HepG2 (cell line): ENCODE data around the gene TIMM23B. TPM values are rescaled to one million over a fixed set of nuclear protein-coding genes. Genes with fewer than 3 reads are reported as not detected.
A peak's percentile ranks its signal among the peaks of the same experiment; 100 is the strongest.
"Not testable (repeated sequence)": the region's sequence is repeated elsewhere in the genome, so short reads cannot be mapped to it uniquely, and the experiment has no call there.

Experiments used
- ATAC-seq: fragments of 200-7000 bp; cut with Tn5 transposase; 3 replicates; pipeline ENCODE4 v1.9.1; 2020; ENCODE audit warnings: mild to moderate bottlenecking, moderate library complexity
- BruUV-seq: library from RNA; stranded (reverse); fragments of 400-500 nt; replicated peaks from 2 replicates; lab custom pipeline; 2021; lab: Mats Ljungman, UMichigan
- CTCF ChIA-PET: fragments of 300-600 bp; formaldehyde crosslinking; extraction: SDS; loops from one replicate; lab custom pipeline; 2021; ENCODE audit warnings: low total read pairs, inconsistent platforms, low intra/inter-chr PET ratio; lab: Yijun Ruan, JAX
- POLR2A ChIA-PET: fragments of 350-600 bp; sonication (Branson Sonifier 250); formaldehyde crosslinking; loops from one replicate; lab custom pipeline; 2020; ENCODE audit warnings: antibody characterized with exemption, inconsistent platforms; lab: Yijun Ruan, JAX
- DNase-seq: peaks from one replicate; pipeline ENCODE4 v3.0.0-alpha.2; 2015; ENCODE audit warnings: low spot score
- FAIRE-seq: peaks from 3 replicates; lab custom pipeline; 2011; peaks lifted over from hg19 to GRCh38; lab: Jason Lieb, UNC
- H2AFZ ChIP-seq: one replicate; pipeline ENCODE4 v1.6.1; 2011; ENCODE audit warnings: low read length, inconsistent platforms
- H3K27ac ChIP-seq: fragments of 300-600 bp; 3 replicates; pipeline ENCODE4 v1.8.0; 2011; ENCODE audit warnings: mixed run types, mild to moderate bottlenecking, mixed read lengths, low read length, inconsistent platforms; ENCODE audit not compliant: insufficient read depth; ENCODE audit errors: extremely low read length
- H3K27me3 ChIP-seq, 2 experiments: fragments of 200-600 bp in 1 of 2; 2 replicates in 1 of 2; 3 replicates in 1 of 2; pipeline versions ENCODE4 v1.6.0 to v1.8.0; 2011; ENCODE audit warnings: low read length in 2 of 2, mild to moderate bottlenecking in 2 of 2, moderate library complexity in 2 of 2, inconsistent platforms in 1 of 2; ENCODE audit not compliant: insufficient read depth in 2 of 2, control insufficient read depth in 1 of 2
- H3K36me3 ChIP-seq, 2 experiments: fragments of 200-600 bp in 1 of 2; replicated peaks in 1 of 2; 2 replicates in 1 of 2; 3 replicates in 1 of 2; pipeline versions ENCODE4 v1.5.1 to v1.8.0; 2011; ENCODE audit warnings: low read length in 2 of 2, inconsistent platforms in 1 of 2; ENCODE audit not compliant: insufficient read depth in 2 of 2, control insufficient read depth in 1 of 2
- H3K4me1 ChIP-seq: 2 replicates; pipeline ENCODE4 v1.5.1; 2012; ENCODE audit warnings: low read length, inconsistent platforms; ENCODE audit not compliant: insufficient read depth
- H3K4me2 ChIP-seq: 2 replicates; pipeline ENCODE4 v1.6.0; 2011; ENCODE audit warnings: low read depth, low read length, inconsistent platforms
- H3K4me3 ChIP-seq, 3 experiments: fragments of 200-600 bp in 1 of 3; sonication (generic), shearing (Covaris generic) in 1 of 3; replicated peaks in 1 of 3; 2 replicates each; pipeline ENCODE4 v1.5.1; 2011 to 2016; ENCODE audit warnings: low read length in 3 of 3, inconsistent platforms in 2 of 3, low read depth in 2 of 3, mild to moderate bottlenecking in 2 of 3, control low read depth in 1 of 3, mixed read lengths in 1 of 3; ENCODE audit not compliant: insufficient read depth in 1 of 3
- H3K79me2 ChIP-seq: one replicate; pipeline ENCODE4 v1.6.1; 2011; ENCODE audit warnings: low read length, inconsistent platforms; ENCODE audit not compliant: insufficient read depth
- H3K9ac ChIP-seq: 2 replicates; pipeline ENCODE4 v1.6.0; 2011; ENCODE audit warnings: mild to moderate bottlenecking, low read depth, low read length, inconsistent platforms; ENCODE audit not compliant: insufficient read depth
- H3K9me3 ChIP-seq: 2 replicates; pipeline ENCODE4 v1.5.1; 2012; ENCODE audit warnings: mild to moderate bottlenecking, low read length
- H4K20me1 ChIP-seq: 2 replicates; pipeline ENCODE4 v1.6.0; 2011; ENCODE audit warnings: inconsistent platforms, mild to moderate bottlenecking, low read length, moderate library complexity; ENCODE audit not compliant: insufficient read depth
- CHD2 ChIP-seq: IDR thresholded peaks from 2 replicates; pipeline ENCODE4 v1.6.1; 2011; ENCODE audit warnings: low read depth, low read length, improper control_type of control experiment
- KDM5A ChIP-seq: fragments of 200-600 bp; sonication (generic); IDR thresholded peaks from 2 replicates; pipeline ENCODE4 v1.7.0; 2018; ENCODE audit warnings: antibody characterized with exemption, mild to moderate bottlenecking, low read length, borderline replicate concordance
- WGBS: methylation state at CpG from one replicate; pipeline ENCODE4 v1.1.6; 2017; ENCODE audit warnings: low lambda C conversion rate; 5-methylcytosine and 5-hydroxymethylcytosine counted together
- in situ Hi-C: cut with HindIII; loops from 2 replicates; pipeline ENCODE4 v1.10.0; 2017; ENCODE audit warnings: low pct_unique_long_range_greater_than_20kb; ENCODE audit not compliant: extremely low pct_ligation_motif_present
- intact Hi-C: fragments of 100-400 bp; cut with micrococcal nuclease; formaldehyde crosslinking; loops from one replicate; pipeline ENCODE4 v1.10.0; 2022; ENCODE audit not compliant: unreplicated experiment
- polyA plus RNA-seq, 8 experiments: library from polyadenylated mRNA; depleted of rRNA in 3 of 8; stranded (reverse) in 7 of 8; unstranded in 1 of 8; fragments of >200 nt; fragmentation: Illumina TruSeq in 4 of 8; extraction: Trizol in 4 of 8; gene quantifications; 2 replicates each; pipeline versions ENCODE4 v1.2.1 to v1.2.3, GENCODE V29; 2011 to 2016; ENCODE audit warnings: low read depth in 4 of 8, missing spikeins in 1 of 8, mixed read lengths in 1 of 8; ENCODE audit not compliant: insufficient read depth in 1 of 8
- total RNA-seq, 5 experiments: library from RNA; depleted of rRNA; stranded (reverse); fragments of >200 nt; fragmentation: Illumina TruSeq; extraction: Trizol; gene quantifications; 2 replicates each; pipeline ENCODE4 v1.2.3, GENCODE V29; 2016; ENCODE audit warnings: low read depth in 1 of 5

TIMM23B gene
- total and polyA plus RNA-seq, 2 of the 13 experiments (the other 11 are each of a cell fraction or from before 2014, with no cell fraction given): 10.8 to 13.0 TPM

- peak overlapping the region; percentile 77 for H3K27ac ChIP-seq
- H3K27me3 ChIP-seq, FAIRE-seq, H4K20me1 ChIP-seq, H2AFZ ChIP-seq, H3K9me3 ChIP-seq, in situ Hi-C loops, CTCF ChIA-PET, H3K36me3 ChIP-seq: not testable (repeated sequence)
- H3K4me3 ChIP-seq: peak overlapping the region; percentile 53 to 93 (median 83)
- DNase-seq (peak; percentile 16), ATAC-seq (peak; percentile 52)
- 0% methylated on average over 12 of the region's 12 CpGs for WGBS
- TF ChIP-seq CHD2: peak; percentile 32; the same call in 1 of the 2 replicates
- TF ChIP-seq KDM5A: peak; percentile 10; the same call in 1 of the 2 replicates
- H3K9ac ChIP-seq: peak overlapping the region; percentile 87
- POLR2A ChIA-PET: interaction anchor here (1.0 kb wide), 1 partner anchor 7 kb away, joined by 3 read pairs; no protein-coding TSS in a partner anchor
- peak overlapping the region; percentile 73 for H3K4me2 ChIP-seq
- peaks cover 16% of the 10 kb centered on the region for H3K4me1 ChIP-seq
- intact Hi-C loops: loop anchor here (5.0 kb wide), 1 partner anchor 280 kb away; no protein-coding TSS in a partner anchor
- peaks cover 41% of the 10 kb centered on the region for H3K79me2 ChIP-seq
- BruUV-seq: TSS peak; percentile 77
Measured at GRCh38 chr10:49942339-49942705, 469 bp downstream of the TIMM23B start.

GRCh38 chr10:49943607-49944006, 1.8 kb downstream of the TIMM23B start:
- H2AFZ ChIP-seq, H3K36me3 ChIP-seq, BruUV-seq, H3K4me3 ChIP-seq, H3K9me3 ChIP-seq, CTCF ChIA-PET, H3K27ac ChIP-seq, H3K27me3 ChIP-seq, H4K20me1 ChIP-seq, in situ Hi-C loops, FAIRE-seq, DNase-seq, POLR2A ChIA-PET, ATAC-seq: not testable (repeated sequence)
- intact Hi-C loops: loop anchor here (5.0 kb wide), 1 partner anchor 279 kb away; no protein-coding TSS in a partner anchor
- peaks cover 16% of the 10 kb centered on the region for H3K4me1 ChIP-seq
- peak overlapping the region; percentile 47 for H3K4me2 ChIP-seq
- 98% methylated on average over 2 of the region's 2 CpGs for WGBS
- H3K9ac ChIP-seq: peak overlapping the region; percentile 34; the same call in 1 of the 2 replicates
- peaks cover 35% of the 10 kb centered on the region for H3K79me2 ChIP-seq

DNA sequence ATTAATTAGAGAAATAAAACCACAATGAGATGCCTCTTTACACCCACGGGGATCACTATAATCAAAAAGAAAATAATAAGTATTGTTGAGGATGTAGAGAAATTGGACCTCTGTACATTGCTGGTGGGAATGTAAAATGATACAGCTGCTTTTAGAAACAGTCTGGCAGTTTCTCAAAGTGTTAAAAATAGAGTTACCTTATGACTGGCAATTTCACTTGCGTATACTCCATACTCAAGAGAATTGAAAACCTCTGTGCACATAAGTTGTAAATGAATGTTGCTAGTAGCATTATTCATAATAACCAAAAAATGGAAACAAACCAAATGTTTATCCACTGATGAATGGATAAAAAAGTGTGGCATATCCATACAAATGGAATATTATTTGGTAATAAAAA, 6.3 kb downstream of the TIMM23B start:
- H4K20me1 ChIP-seq, H2AFZ ChIP-seq, FAIRE-seq, H3K36me3 ChIP-seq, H3K4me3 ChIP-seq, CTCF ChIA-PET, ATAC-seq, intact Hi-C loops, H3K9ac ChIP-seq, H3K4me2 ChIP-seq, H3K4me1 ChIP-seq, H3K27ac ChIP-seq, BruUV-seq, in situ Hi-C loops, H3K27me3 ChIP-seq, DNase-seq, H3K9me3 ChIP-seq, POLR2A ChIA-PET: not testable (repeated sequence)
- WGBS: 95% methylated on average over 1 of the region's 2 CpGs
- peaks cover 12% of the 10 kb centered on the region for H3K79me2 ChIP-seq

GRCh38 chr10:49948737-49949136, 6.9 kb downstream of the TIMM23B start:
- H3K4me2 ChIP-seq, H3K27ac ChIP-seq, POLR2A ChIA-PET, H4K20me1 ChIP-seq, BruUV-seq, H3K9me3 ChIP-seq, CTCF ChIA-PET, DNase-seq, H3K27me3 ChIP-seq, H3K79me2 ChIP-seq, FAIRE-seq, intact Hi-C loops, in situ Hi-C loops, H3K36me3 ChIP-seq, H3K4me3 ChIP-seq, H3K9ac ChIP-seq, H3K4me1 ChIP-seq, H2AFZ ChIP-seq, ATAC-seq: not testable (repeated sequence)
- 94% methylated on average over 2 of the region's 2 CpGs for WGBS
